Neural progenitor cell (in vitro differentiated cells): Measurements from ENCODE around the gene TMEM165. TPM values are rescaled to one million over a fixed set of nuclear protein-coding genes. Genes with fewer than 3 reads are reported as not detected.

ENCODE experiments used
- DNase-seq: peaks from one replicate; pipeline ENCODE4 v3.0.0-alpha.2; 2016; ENCODE audit warnings: low spot score
- H2AFZ ChIP-seq: fragments of 200-600 bp; sonication (generic); replicated peaks from 2 replicates; pipeline ENCODE4 v1.6.1; 2016; ENCODE audit warnings: antibody characterized with exemption
- H3F3A ChIP-seq: fragments of 200-600 bp; sonication (generic); 2 replicates; pipeline ENCODE4 v1.6.1; 2016; ENCODE audit warnings: antibody characterized with exemption, low read depth
- H3K27ac ChIP-seq: fragments of 200-600 bp; sonication (generic); 2 replicates; pipeline ENCODE4 v1.5.1; 2016; ENCODE audit warnings: mild to moderate bottlenecking
- H3K27me3 ChIP-seq: fragments of 200-600 bp; sonication (generic); 2 replicates; pipeline ENCODE4 v1.6.1; 2016; ENCODE audit warnings: mild to moderate bottlenecking, moderate library complexity
- H3K36me3 ChIP-seq: fragments of 200-600 bp; sonication (generic); 2 replicates; pipeline ENCODE4 v1.5.1; 2016
- H3K4me1 ChIP-seq: fragments of 200-600 bp; sonication (generic); 2 replicates; pipeline ENCODE4 v1.6.1; 2016; ENCODE audit warnings: mixed run types
- H3K4me2 ChIP-seq: fragments of 200-600 bp; sonication (generic); 2 replicates; pipeline ENCODE4 v1.6.1; 2016
- H3K4me3 ChIP-seq: fragments of 200-600 bp; sonication (generic); 2 replicates; pipeline ENCODE4 v1.5.1; 2016
- H3K79me2 ChIP-seq: fragments of 200-600 bp; sonication (generic); 2 replicates; pipeline ENCODE4 v1.6.1; 2016; ENCODE audit warnings: low read depth
- H3K9ac ChIP-seq: fragments of 200-600 bp; sonication (generic); 2 replicates; pipeline ENCODE4 v1.6.1; 2016
- H3K9me3 ChIP-seq: fragments of 200-600 bp; sonication (generic); 2 replicates; pipeline ENCODE4 v1.5.1; 2016; ENCODE audit warnings: low read depth
- H4K20me1 ChIP-seq: fragments of 200-600 bp; sonication (generic); 2 replicates; pipeline ENCODE4 v1.6.1; 2016; ENCODE audit warnings: low read depth
- H3K27ac Mint-ChIP-seq: 3 replicates; pipeline ENCODE4 v1.8.0; 2021; ENCODE audit warnings: mixed read lengths
- H3K27me3 Mint-ChIP-seq: 2 replicates; pipeline ENCODE4 v1.8.0; 2022; ENCODE audit warnings: low read depth, mild to moderate bottlenecking, inconsistent platforms, moderate library complexity, mixed read lengths; ENCODE audit not compliant: insufficient read depth
- H3K36me3 Mint-ChIP-seq: 3 replicates; pipeline ENCODE4 v1.8.0; 2021; ENCODE audit warnings: mixed read lengths
- H3K4me1 Mint-ChIP-seq: 3 replicates; pipeline ENCODE4 v1.8.0; 2021; ENCODE audit warnings: mixed read lengths
- H3K4me3 Mint-ChIP-seq: 3 replicates; pipeline ENCODE4 v1.8.0; 2021; ENCODE audit warnings: mild to moderate bottlenecking, moderate library complexity, mixed read lengths
- H3K9me3 Mint-ChIP-seq: 3 replicates; pipeline ENCODE4 v1.8.0; 2020; ENCODE audit warnings: mixed read lengths
- CTCF ChIP-seq: fragments of 200-600 bp; sonication (generic); IDR thresholded peaks from 2 replicates; pipeline ENCODE4 v1.5.1; 2017; ENCODE audit warnings: antibody characterized with exemption, mild to moderate bottlenecking
- EZH2 ChIP-seq: fragments of 200-600 bp; sonication (generic); IDR thresholded peaks from 2 replicates; pipeline ENCODE4 v1.6.1; 2017; ENCODE audit warnings: antibody characterized with exemption, mild to moderate bottlenecking, moderate library complexity
- EZH2phosphoT487 ChIP-seq: fragments of 200-600 bp; sonication (generic); IDR thresholded peaks from 2 replicates; pipeline ENCODE4 v1.6.1; 2017; ENCODE audit warnings: antibody characterized with exemption
- total RNA-seq: library from RNA; depleted of rRNA; stranded (reverse); fragments of >200 nt; gene quantifications from 2 replicates; pipeline ENCODE4 v1.2.3, GENCODE V29; 2015; ENCODE audit warnings: low replicate concordance

Gene TMEM165
- total RNA-seq, 1 donor from 2014 or later, result 110 TPM

GRCh38 chr4:55431710-55432336 lies 36.1 kb downstream of the TMEM165 start:
- peaks cover 6% of the 10 kb centered on the region for H4K20me1 ChIP-seq
- peaks cover 10% of the 10 kb centered on the region for H3K36me3 Mint-ChIP-seq
- H3F3A ChIP-seq, result peaks cover 39% of the 10 kb centered on the region
- no peak overlapping the region for H3K27ac Mint-ChIP-seq
- H3K9me3 Mint-ChIP-seq, result no peaks in the 10 kb centered on the region
- H3K27ac ChIP-seq, result peak overlapping the region; percentile 17
- no peak overlapping the region for H3K4me2 ChIP-seq
- no peaks in the 10 kb centered on the region for H3K4me1 Mint-ChIP-seq
- no peaks in the 10 kb centered on the region for H3K27me3 Mint-ChIP-seq
- no peak overlapping the region for H2AFZ ChIP-seq
- no peaks in the 10 kb centered on the region for H3K27me3 ChIP-seq
- H3K9ac ChIP-seq, result no peak overlapping the region
- TF ChIP-seq CTCF (no peak), EZH2phosphoT487 (no peak), EZH2 (no peak)
- DNase-seq, result no peak
- peaks cover 23% of the 10 kb centered on the region for H3K36me3 ChIP-seq
- H3K4me3 ChIP-seq, result no peak overlapping the region
- H3K4me3 Mint-ChIP-seq, result no peak overlapping the region
- peaks cover under 1% of the 10 kb centered on the region for H3K79me2 ChIP-seq
- H3K9me3 ChIP-seq, result no peaks in the 10 kb centered on the region
- H3K4me1 ChIP-seq, result no peaks in the 10 kb centered on the region

GRCh38 chr4:55435141-55435841 lies 39.5 kb downstream of the TMEM165 start:
- no peak overlapping the region for H3K27ac ChIP-seq
- H3K9me3 ChIP-seq, result no peaks in the 10 kb centered on the region
- no peaks in the 10 kb centered on the region for H3K9me3 Mint-ChIP-seq
- H3K36me3 Mint-ChIP-seq, result peaks cover 18% of the 10 kb centered on the region
- peaks cover 28% of the 10 kb centered on the region for H3F3A ChIP-seq
- H3K4me3 Mint-ChIP-seq, result no peak overlapping the region
- no peak overlapping the region for H3K27ac Mint-ChIP-seq
- no peak overlapping the region for H3K4me2 ChIP-seq
- H3K4me1 Mint-ChIP-seq, result no peaks in the 10 kb centered on the region
- TF ChIP-seq CTCF (peak; percentile 17), EZH2 (no peak)
- no peak overlapping the region for H3K4me3 ChIP-seq
- H3K4me1 ChIP-seq, result no peaks in the 10 kb centered on the region
- peak; percentile 8 for DNase-seq
- no peak overlapping the region for H3K9ac ChIP-seq
- H2AFZ ChIP-seq, result no peak overlapping the region
- no peaks in the 10 kb centered on the region for H3K27me3 ChIP-seq
- peaks cover 11% of the 10 kb centered on the region for H3K36me3 ChIP-seq
- H3K27me3 Mint-ChIP-seq, result no peaks in the 10 kb centered on the region
- no peaks in the 10 kb centered on the region for H3K79me2 ChIP-seq
- no peaks in the 10 kb centered on the region for H4K20me1 ChIP-seq

- H3K27ac Mint-ChIP-seq, result no peak overlapping the region
- H3K36me3 ChIP-seq, result peaks cover 5% of the 10 kb centered on the region
- H3K4me1 Mint-ChIP-seq, result no peaks in the 10 kb centered on the region
These were observed 41.6 kb downstream of the TMEM165 start for GRCh38 chr4:55437356-55437796.

More at GRCh38 chr4:55437356-55437796, 41.6 kb downstream of the TMEM165 start:
- no peaks in the 10 kb centered on the region for H3K4me1 ChIP-seq
- H3K9me3 ChIP-seq, result no peaks in the 10 kb centered on the region
- H4K20me1 ChIP-seq, result no peaks in the 10 kb centered on the region
- H3K27me3 Mint-ChIP-seq, result no peaks in the 10 kb centered on the region
- no peak overlapping the region for H2AFZ ChIP-seq
- TF ChIP-seq CTCF, result no peak
- no peak for TF ChIP-seq EZH2phosphoT487
- TF ChIP-seq EZH2, result no peak
- no peak overlapping the region for H3K9ac ChIP-seq
- H3K79me2 ChIP-seq, result no peaks in the 10 kb centered on the region
- no peaks in the 10 kb centered on the region for H3K27me3 ChIP-seq
- H3K27ac ChIP-seq, result no peak overlapping the region
- H3K4me2 ChIP-seq, result no peak overlapping the region
- H3K4me3 Mint-ChIP-seq, result no peak overlapping the region
- peaks cover 28% of the 10 kb centered on the region for H3K36me3 Mint-ChIP-seq
- peaks cover 14% of the 10 kb centered on the region for H3F3A ChIP-seq
- no peak overlapping the region for H3K4me3 ChIP-seq
- DNase-seq, result no peak
- H3K9me3 Mint-ChIP-seq, result no peaks in the 10 kb centered on the region
